ENCODE results near the gene TMEM108. TPM values are rescaled to one million over a fixed set of nuclear protein-coding genes. Genes with fewer than 3 reads are reported as not detected.

The TMEM108 gene
- total RNA-seq, result 54.1 TPM

DNA sequence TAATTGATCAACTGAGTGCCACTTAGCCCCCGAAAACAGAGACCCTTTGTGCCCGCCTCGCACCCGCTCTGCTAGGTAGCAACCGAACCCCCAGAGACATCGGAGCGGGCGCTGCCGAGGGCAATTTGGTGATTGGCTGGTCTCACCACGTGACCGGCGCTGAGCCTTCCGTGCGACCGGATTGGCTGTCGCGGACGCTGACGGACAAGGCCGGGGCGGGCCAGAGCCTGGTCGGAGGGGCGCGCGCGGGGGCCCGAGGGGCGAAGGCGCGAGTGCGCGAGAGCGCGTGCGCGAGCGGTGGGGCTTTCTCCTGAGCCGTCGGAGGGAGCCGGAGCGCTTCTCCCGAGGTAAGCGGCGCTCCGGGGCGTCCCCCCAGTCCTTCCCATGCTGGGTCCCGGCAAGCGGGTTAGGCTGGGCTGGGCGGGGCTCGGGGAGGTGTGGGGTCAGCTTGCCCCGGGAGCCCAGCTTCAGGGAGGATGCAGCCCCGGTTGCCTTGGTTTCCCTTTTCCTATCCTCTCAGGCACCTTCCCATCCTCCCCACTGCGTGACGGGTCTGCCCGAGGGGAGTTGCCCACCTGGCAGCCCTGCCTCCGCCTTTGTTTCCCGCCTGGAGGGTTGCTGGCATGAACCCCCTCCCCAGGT lies at the start of gene TMEM108:
TSS of gene TMEM108 (plus strand) at position 303 of the 642 bp plus-strand sequence.

DNA sequence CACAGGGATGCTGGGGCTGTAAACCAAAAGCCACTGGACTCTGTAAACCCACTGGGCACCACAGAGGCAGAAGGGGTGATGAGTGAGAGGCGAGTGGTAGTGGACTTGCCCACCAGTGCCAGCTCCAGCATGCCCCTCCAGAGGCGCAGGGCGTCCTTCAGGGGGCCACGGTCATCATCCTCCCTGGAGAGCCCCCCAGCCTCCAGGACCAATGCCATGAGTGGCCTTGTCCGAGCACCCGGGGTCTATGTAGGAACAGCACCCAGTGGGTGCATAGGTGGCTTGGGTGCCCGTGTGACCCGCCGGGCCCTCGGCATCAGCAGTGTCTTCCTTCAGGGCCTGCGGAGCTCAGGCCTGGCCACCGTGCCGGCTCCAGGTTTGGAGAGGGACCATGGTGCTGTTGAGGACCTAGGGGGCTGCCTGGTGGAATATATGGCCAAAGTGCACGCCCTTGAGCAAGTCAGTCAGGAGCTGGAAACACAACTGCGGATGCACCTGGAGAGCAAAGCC lies 361.9 kb downstream of the TMEM108 start, which contains the start of gene BFSP2:
TSS of gene BFSP2 (plus strand) at position 51 of the 510 bp plus-strand sequence. CDS start at position 79, 28 bp downstream.

